MCF 10A (cell line): Measurements from ENCODE around the gene CDK2AP2. TPM values are rescaled to one million over a fixed set of nuclear protein-coding genes. Genes with fewer than 3 reads are reported as not detected.
"Not testable (repeated sequence)": the region's sequence is repeated elsewhere in the genome, so short reads cannot be mapped to it uniquely, and the experiment has no call there.

Experiments used
- BruUV-seq: library from RNA; stranded (reverse); fragments of 400-500 nt; replicated peaks from 2 replicates; lab custom pipeline; 2021; lab: Mats Ljungman, UMichigan
- CTCF ChIA-PET: fragments of 300-600 bp; sonication (Branson Sonifier 250); formaldehyde crosslinking; extraction: SDS; loops from one replicate; lab custom pipeline; 2021; ENCODE audit warnings: antibody characterized with exemption, inconsistent platforms; lab: Yijun Ruan, JAX
- POLR2A ChIA-PET: fragments of 300-600, 350-650 bp; sonication (Branson Sonifier 250); formaldehyde crosslinking; extraction: SDS; loops from one replicate; lab custom pipeline; 2020; ENCODE audit warnings: antibody characterized with exemption, inconsistent platforms; lab: Yijun Ruan, JAX
- DNase-seq: peaks from one replicate; pipeline ENCODE4 v3.0.0-alpha.2; 2018; ENCODE audit not compliant: unreplicated experiment
- H3K27ac Mint-ChIP-seq: one replicate; pipeline ENCODE4 v1.8.0; 2022; ENCODE audit warnings: mild to moderate bottlenecking, low read depth, mixed read lengths; ENCODE audit not compliant: unreplicated experiment
- H3K27me3 Mint-ChIP-seq: one replicate; pipeline ENCODE4 v1.8.0; 2022; ENCODE audit warnings: mixed read lengths; ENCODE audit not compliant: insufficient read depth, unreplicated experiment
- H3K36me3 Mint-ChIP-seq: one replicate; pipeline ENCODE4 v1.8.0; 2022; ENCODE audit warnings: mild to moderate bottlenecking, moderate library complexity, mixed read lengths; ENCODE audit not compliant: insufficient read depth, unreplicated experiment
- H3K4me1 Mint-ChIP-seq: one replicate; pipeline ENCODE4 v1.8.0; 2022; ENCODE audit warnings: mixed read lengths; ENCODE audit not compliant: insufficient read depth, unreplicated experiment
- H3K4me3 Mint-ChIP-seq: one replicate; pipeline ENCODE4 v1.8.0; 2022; ENCODE audit warnings: mild to moderate bottlenecking, moderate library complexity, mixed read lengths; ENCODE audit not compliant: unreplicated experiment
- H3K9me3 Mint-ChIP-seq: one replicate; pipeline ENCODE4 v1.8.0; 2022; ENCODE audit warnings: mixed read lengths; ENCODE audit not compliant: unreplicated experiment
- CTCF ChIP-seq: fragments of 200-600 bp; IDR thresholded peaks from one replicate; pipeline ENCODE4 v1.8.0; 2022; ENCODE audit warnings: antibody characterized with exemption, mild to moderate bottlenecking; ENCODE audit not compliant: unreplicated experiment
- intact Hi-C: fragments of 100-400 bp; cut with micrococcal nuclease; formaldehyde crosslinking; loops from 2 replicates; pipeline ENCODE4 v1.14.1; 2022
- total RNA-seq: library from RNA; stranded (reverse); gene quantifications from 2 replicates; pipeline ENCODE4 v1.2.3, GENCODE V29; 2022

The CDK2AP2 gene
- total RNA-seq, 1 experiment from 2014 or later: 93.7 TPM

GRCh38 chr11:67489885-67490726 is 17.9 kb downstream of the CDK2AP2 start:
- POLR2A ChIA-PET: interaction anchor here (1.1 kb wide), 1 partner anchor 20 kb away, joined by 3 read pairs; no protein-coding TSS in a partner anchor
- no TSS peak for BruUV-seq
- DNase-seq: no peak

GRCh38 chr11:67489203-67489884 is 18.6 kb downstream of the CDK2AP2 start:
- no TSS peak for BruUV-seq
- ChIA-PET POLR2A (interaction anchor here (1.0 to 1.1 kb wide), 2 partner anchors 20 to 26 kb away, joined by 3 to 4 read pairs; no protein-coding TSS in a partner anchor), CTCF (interaction anchor here (0.7 kb wide), 1 partner anchor 95 kb away, joined by 4 read pairs; no protein-coding TSS in a partner anchor)
- no peaks in the 10 kb centered on the region for H3K27me3 Mint-ChIP-seq
- no peak overlapping the region for H3K4me3 Mint-ChIP-seq
- H3K36me3 Mint-ChIP-seq: peaks cover 44% of the 10 kb centered on the region
- no peak overlapping the region for H3K27ac Mint-ChIP-seq
- no peaks in the 10 kb centered on the region for H3K9me3 Mint-ChIP-seq
- peaks cover 17% of the 10 kb centered on the region for H3K4me1 Mint-ChIP-seq
- intact Hi-C loops: no loop called here
- no peak for TF ChIP-seq CTCF
- no peak for DNase-seq

More at GRCh38 chr11:67489885-67490726, 17.9 kb downstream of the CDK2AP2 start:
- H3K27ac Mint-ChIP-seq: no peak overlapping the region
- CTCF ChIA-PET: interaction anchor here (0.8 kb wide), 1 partner anchor 51 kb away, joined by 3 read pairs; no protein-coding TSS in a partner anchor
- no peaks in the 10 kb centered on the region for H3K9me3 Mint-ChIP-seq
- peaks cover 47% of the 10 kb centered on the region for H3K36me3 Mint-ChIP-seq
- H3K27me3 Mint-ChIP-seq: no peaks in the 10 kb centered on the region
- intact Hi-C loops: no loop called here
- no peak overlapping the region for H3K4me3 Mint-ChIP-seq
- H3K4me1 Mint-ChIP-seq: peaks cover 10% of the 10 kb centered on the region
- TF ChIP-seq CTCF: no peak

- intact Hi-C loops: no loop called here
- Mint-ChIP-seq H3K4me3 (no peak overlapping the region), H3K4me1 (peaks cover 36% of the 10 kb centered on the region), H3K9me3 (no peaks in the 10 kb centered on the region), H3K36me3 (peaks cover 49% of the 10 kb centered on the region), H3K27ac (peak overlapping the region; percentile 4), H3K27me3 (no peaks in the 10 kb centered on the region)
- BruUV-seq: no TSS peak
- no peak for DNase-seq
- CTCF ChIA-PET: interaction anchor here (0.7 to 1.2 kb wide), 2 partner anchors 18 to 20 kb away, joined by 3 read pairs; no protein-coding TSS in a partner anchor
- POLR2A ChIA-PET: no interaction called here
- TF ChIP-seq CTCF: no peak
These were observed 21.3 kb downstream of the CDK2AP2 start for GRCh38 chr11:67486481-67487195.

- H3K4me1 Mint-ChIP-seq: peaks cover 36% of the 10 kb centered on the region
These were observed 22.0 kb downstream of the CDK2AP2 start for GRCh38 chr11:67485873-67486361.

More at GRCh38 chr11:67485873-67486361, 22.0 kb downstream of the CDK2AP2 start:
- ChIA-PET CTCF (interaction anchor here (0.6 to 1.2 kb wide), 4 partner anchors 16 to 173 kb away, joined by 3 to 5 read pairs (median 3); no protein-coding TSS in a partner anchor), POLR2A (interaction anchor here (1.1 kb wide), 1 partner anchor 57 kb away, joined by 3 read pairs; no protein-coding TSS in a partner anchor)
- BruUV-seq, DNase-seq, intact Hi-C loops, H3K4me3 Mint-ChIP-seq, H3K9me3 Mint-ChIP-seq, H3K27me3 Mint-ChIP-seq: not testable (repeated sequence)
- Mint-ChIP-seq H3K36me3 (peaks cover 44% of the 10 kb centered on the region), H3K27ac (peak overlapping the region; percentile 4)
